IPS DF 19.7 (cell line): ENCODE measurements around the gene PTGER3.

ENCODE experiments used
- DNase-seq: peaks from one replicate; pipeline ENCODE4 v3.0.0-alpha.2; 2013; ENCODE audit warnings: low read depth, low spot score

The PTGER3 gene

GRCh38 chr1:71047635-71048607 lies at the start of gene PTGER3:
TSS of gene PTGER3 (minus strand) at chr1:71047816. CDS start at chr1:71047577, 239 bp downstream.
- DNase-seq, result no peak

GRCh38 chr1:71094913-71095312 lies 47.3 kb upstream of the PTGER3 start:
- no peak for DNase-seq

DNA sequence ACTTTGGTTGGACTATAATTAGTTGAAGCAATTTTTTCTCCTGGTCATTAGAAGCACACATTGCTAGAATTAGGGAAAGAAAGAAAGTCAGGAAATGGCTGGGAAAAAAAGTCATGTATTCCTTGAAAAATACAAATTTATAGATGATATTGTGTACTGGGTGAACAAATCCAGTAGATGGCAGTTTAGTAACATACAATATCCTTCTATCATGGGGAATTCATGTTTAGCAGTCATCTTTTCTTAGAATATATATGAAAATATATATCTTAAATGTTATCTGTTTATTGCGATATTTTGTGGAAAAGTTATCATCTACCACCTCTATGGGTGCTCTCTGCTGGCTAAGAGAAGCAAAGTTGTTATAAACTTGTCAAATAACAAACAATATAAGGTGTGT lies 46.3 kb upstream of the PTGER3 start:
- DNase-seq, result no peak

DNA sequence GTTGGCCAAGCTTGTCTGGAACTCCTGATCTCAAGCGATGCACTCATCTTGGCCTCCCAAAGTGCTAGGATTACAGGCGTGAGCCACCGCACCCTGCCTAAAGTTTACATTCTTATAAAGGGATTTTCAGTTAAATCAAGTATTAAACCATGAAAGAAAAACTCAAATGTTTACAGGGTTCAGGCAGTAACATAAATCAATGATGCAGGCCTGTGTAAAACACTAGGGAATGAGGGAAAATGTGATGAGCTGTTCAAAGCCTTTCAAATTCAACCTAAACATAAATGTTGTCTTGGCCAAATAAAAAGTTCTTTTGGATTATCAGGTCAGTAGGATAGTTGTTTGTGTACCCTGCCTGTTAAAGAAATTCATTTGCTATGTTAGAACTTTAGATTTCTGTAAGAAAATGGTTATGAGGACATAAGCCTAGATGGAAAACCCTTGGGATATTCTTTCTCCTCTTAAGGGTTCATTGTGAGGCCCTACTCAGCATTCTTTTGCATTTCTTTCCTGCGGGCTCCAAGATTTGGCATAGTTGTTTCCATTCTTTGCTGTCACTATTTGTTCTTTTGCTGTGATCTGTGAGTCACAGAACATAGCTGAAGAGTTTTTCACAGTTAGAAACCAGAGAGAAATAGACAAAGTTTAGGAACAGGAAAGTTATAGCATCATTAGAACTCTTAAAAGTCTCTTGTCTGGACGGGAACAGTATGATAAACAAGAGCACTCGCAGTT lies 42.1 kb upstream of the PTGER3 start:
- no peak for DNase-seq

- no peak for DNase-seq
Measured at GRCh38 chr1:71088645-71089287, 41.1 kb upstream of the PTGER3 start.

- DNase-seq, result no peak
Measured at GRCh38 chr1:71087713-71088112, 40.1 kb upstream of the PTGER3 start.

DNA sequence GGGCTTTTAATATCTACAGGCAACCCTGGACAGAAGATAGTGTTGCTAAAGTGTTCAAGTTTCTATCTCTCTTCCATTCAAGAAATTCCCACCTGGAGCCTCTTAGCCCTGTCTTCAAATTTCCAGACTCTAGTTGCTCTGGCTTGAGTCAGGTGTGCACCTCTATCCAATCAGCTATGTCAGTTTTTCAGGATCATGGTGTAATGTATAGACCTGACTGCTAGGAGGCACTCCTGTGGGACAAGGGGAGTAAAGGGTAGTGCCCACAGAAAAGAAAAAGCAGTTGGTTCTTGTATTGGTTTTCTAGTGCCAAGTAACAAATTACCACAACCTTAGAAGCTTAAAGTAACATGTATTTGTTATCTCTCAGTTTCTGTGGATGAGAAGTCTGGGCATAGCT lies 39.4 kb upstream of the PTGER3 start:
- DNase-seq, result no peak

DNA sequence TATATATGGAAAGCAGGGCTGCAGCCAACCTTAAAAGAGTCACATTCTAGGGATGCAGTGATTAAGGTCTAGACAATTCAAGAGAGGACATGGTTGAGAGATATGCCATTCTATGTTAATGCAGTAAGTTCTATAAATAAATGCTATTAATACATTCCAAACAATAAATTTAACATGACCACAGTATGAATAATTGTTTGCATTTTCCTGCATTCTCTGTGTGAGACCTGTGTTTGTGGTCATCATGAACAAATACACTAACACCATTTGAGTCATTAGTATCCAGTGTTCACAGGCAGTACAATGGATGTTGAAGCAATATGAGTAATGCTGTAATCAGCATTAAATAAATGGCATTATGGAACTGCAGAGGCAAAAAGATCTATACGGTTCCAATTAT lies 38.7 kb upstream of the PTGER3 start:
- no peak for DNase-seq

- no peak for DNase-seq
Measured at GRCh38 chr1:71083271-71083670, 35.7 kb upstream of the PTGER3 start.

- no peak for DNase-seq
Measured at GRCh38 chr1:71081697-71082080, 34.1 kb upstream of the PTGER3 start.

DNA sequence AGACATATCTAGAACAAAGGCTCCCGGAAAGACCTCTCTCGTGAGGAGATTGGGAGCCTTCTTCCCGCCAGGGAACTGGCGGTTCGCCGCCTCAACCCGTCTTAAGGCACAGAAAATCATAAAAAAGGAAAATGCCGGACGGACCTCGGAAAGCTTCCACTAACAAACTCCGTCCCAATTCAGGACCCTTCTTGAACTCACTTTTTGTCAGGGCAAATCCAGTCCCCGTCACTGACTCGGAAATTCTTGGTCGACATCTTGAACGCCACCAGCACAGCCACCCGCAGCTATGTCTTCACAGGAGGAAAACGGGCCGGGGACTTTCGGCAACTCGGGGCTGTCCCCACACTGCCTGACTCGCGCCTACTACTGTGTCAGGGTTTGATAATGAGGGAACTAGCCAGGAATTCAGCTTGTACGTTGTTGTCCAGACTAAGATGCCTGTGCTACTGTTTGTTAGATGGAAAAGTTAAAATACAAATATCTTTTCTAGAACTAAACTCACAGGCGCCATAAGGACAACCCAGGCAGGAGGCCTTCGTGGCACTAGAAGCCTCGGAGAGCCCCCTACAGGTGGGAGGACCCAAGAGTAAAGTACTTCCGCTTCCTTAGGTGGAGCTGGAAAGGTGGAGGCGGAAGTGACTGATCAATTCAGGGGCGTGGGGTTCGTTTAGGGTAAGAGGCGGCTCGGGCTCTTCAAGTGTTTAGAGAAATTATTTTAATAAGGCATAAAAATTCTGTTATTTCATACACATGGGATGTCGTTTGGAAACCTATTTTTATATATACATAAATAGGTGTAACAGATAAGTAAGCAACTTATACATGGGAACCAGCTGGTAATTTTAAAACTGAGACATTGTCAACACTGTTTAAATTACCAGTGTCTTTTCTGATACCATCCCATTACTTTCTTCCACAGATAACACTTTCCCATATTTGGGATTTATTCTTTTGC lies 33.4 kb upstream of the PTGER3 start, which contains the start of gene ZRANB2:
Gene ZRANB2, minus strand, starts transcription at position 297 of the 958 bp plus-strand sequence. Its CDS starts 40 bp downstream, at position 257.
- DNase-seq, result peak; percentile 91

GRCh38 chr1:71080230-71080738 lies 32.7 kb upstream of the PTGER3 start:
- no peak for DNase-seq

DNA sequence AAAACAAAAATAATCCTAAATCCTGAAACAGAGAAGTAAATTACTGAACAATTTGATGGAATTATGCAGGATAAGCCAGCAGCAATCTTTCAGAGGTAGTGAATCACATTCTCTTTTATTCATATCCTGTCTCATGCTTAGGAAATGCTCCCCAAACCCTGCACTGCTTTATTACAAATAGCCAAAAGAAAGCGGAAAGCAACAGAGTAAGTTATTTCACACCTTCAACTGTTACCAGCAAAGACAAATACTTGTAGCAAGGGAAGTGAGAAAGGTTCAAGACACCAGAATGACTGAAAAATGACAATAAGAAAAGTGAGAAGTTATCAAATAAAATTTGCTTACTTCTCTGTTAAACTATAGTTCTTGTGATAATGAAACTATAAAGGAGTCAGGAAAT lies 27.1 kb upstream of the PTGER3 start:
- no peak for DNase-seq

DNA sequence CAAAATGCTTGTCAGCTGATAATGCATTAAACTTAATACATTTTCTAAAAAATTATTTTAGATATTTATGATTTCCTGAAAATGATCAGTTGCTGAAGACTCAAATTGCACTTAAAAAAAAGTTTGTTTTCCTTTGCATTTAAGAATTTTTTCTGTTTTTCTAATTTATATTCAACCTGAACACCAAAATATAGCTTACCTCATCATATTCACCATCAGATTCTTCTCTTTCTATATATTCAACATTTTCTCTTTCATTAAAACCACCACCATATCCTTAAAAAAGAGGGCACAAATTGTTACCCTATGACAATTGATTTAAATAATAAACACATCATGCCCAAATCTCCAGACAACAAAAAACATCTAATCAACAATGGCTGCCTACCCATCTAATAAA lies 24.7 kb upstream of the PTGER3 start:
- no peak for DNase-seq

GRCh38 chr1:71071720-71072119 lies 24.1 kb upstream of the PTGER3 start:
- no peak for DNase-seq

GRCh38 chr1:71068325-71069240 lies 21.0 kb upstream of the PTGER3 start:
- DNase-seq, result no peak

- DNase-seq, result no peak
Measured at GRCh38 chr1:71054791-71055190, 7.2 kb upstream of the PTGER3 start.

DNA sequence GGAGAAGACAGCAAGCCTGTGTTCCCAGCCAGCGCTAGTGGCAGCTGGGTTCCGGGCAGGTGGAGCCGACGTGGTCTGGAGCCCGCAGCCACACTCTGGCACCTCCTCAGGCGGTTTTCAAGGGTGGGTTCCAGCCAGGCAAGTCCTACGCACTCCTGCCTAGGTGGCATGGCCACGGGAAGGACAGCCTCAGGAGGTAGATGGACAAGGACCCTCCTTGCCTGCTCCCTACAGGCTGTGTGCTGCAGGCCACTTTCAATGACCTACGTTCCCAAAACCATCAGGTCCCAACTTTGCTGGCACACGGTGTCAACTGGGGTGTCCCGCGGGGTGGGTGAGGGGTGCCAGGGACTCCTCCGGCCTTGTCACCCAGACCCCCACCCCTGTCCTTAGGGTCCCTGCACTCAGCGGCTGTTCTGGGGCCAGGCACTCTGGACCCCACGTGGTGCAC lies 6.7 kb upstream of the PTGER3 start:
- no peak for DNase-seq

- no peak for DNase-seq
Measured at GRCh38 chr1:71053758-71054157, 6.1 kb upstream of the PTGER3 start.

DNA sequence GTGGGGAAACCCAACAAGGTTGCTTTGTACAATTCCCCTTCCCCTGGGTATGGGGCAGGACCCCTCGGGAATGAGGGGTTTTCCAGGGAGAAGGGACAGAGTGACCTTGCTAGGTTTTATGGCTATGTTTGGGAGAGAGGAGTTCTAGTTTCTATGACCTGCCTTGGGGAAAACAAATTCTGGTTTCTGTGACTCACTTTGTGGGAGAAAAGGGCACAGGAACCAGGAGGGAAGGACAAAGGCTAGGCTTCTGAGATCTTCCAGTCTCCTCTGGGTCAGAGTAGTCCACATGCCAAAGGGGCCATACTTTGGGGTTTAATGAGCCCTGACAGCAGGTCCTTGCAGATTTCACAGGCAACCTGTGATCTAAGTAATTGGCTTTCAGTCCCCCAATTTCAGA lies 5.5 kb upstream of the PTGER3 start:
- DNase-seq, result no peak
